OCI-M2 (cell line): ENCODE results near the gene NOXO1.
"Not testable (repeated sequence)": the region's sequence is repeated elsewhere in the genome, so short reads cannot be mapped to it uniquely, and the experiment has no call there.

Source experiments
- DNase-seq: peaks from one replicate; lab custom pipeline; 2025; ENCODE audit not compliant: unreplicated experiment; lab: John Stamatoyannopoulos, UW

Gene NOXO1

GRCh38 chr16:1963806-1964505 lies 17.3 kb downstream of the NOXO1 start:
- DNase-seq: no peak

- not testable (repeated sequence) for DNase-seq
Observed at GRCh38 chr16:1962161-1963153, 18.8 kb downstream of the NOXO1 start.

DNA sequence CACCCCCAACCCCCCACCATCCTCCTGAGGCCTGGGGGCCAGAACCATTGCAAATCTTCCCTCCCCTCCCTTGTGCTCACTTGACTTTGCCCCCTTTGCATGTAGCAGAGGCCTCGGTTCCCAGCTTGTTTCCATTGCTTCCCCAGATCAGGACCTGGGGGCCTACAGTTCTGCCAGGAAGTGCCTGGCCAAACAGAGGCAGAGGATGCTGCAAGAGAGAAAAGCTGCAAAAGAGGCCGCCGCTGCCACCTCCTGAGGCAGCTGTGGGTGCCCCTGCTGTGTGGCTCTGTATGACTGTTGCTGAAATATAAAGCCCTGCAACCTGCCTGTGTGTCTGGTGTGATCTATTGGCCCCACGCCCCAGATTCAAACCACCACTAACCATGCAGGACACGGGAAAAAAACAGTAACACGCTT lies 19.6 kb downstream of the NOXO1 start:
- no peak for DNase-seq

DNA sequence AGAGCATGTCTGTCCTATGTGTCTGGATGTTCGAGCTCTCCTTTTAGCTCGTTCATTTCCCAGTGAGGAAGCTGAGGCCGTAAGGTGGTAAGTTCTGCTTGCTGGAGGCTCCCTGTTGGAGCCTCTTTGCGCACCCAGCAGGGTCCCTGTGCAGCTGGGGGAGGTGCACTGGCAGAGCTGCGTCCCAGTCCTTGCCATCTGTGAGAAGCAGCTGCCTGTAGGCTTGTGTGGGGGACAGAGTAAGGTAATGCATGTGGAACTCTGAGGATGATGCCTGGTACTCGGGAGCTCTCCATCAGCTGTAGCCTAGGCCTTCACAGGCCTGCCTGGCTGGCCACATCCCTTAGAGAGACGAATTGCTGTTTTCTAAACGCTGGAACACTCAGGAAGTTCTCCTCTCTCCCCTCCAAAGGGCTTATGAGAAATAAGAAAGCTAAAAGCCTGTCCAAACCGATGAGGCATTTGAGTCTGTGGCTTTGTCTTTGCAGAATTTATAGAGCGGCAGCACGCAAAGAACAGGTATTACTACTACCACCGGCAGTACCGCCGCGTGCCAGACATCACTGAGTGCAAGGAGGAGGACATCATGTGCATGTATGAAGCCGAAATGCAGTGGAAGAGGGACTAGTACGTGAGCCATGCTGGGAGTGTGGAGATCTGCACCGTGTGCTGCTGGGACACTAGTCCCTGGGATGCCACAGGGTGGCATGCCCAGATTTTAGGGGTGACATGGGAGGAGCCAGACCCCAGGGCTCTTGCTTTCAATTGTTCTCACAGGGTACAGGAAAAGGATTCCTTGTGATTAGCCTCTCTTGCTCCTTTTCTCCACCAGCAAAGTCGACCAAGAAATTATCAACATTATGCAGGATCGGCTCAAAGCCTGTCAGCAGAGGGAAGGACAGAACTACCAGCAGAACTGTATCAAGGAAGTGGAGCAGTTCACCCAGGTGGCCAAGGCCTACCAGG lies 20.3 kb downstream of the NOXO1 start:
- peak; percentile 64 for DNase-seq

- peak; percentile 26 for DNase-seq
Observed at GRCh38 chr16:1959269-1960039, 21.8 kb downstream of the NOXO1 start, which contains the start of gene NDUFB10. Gene NDUFB10, plus strand, starts transcription at chr16:1959538. Its CDS starts 87 bp downstream, at chr16:1959625.

- no peak for DNase-seq
Observed at GRCh38 chr16:1958715-1959268, 22.5 kb downstream of the NOXO1 start.

- DNase-seq: not testable (repeated sequence)
Observed at GRCh38 chr16:1958143-1958491, 23.2 kb downstream of the NOXO1 start.

GRCh38 chr16:1957434-1958142 lies 23.7 kb downstream of the NOXO1 start:
- DNase-seq: not testable (repeated sequence)

DNA sequence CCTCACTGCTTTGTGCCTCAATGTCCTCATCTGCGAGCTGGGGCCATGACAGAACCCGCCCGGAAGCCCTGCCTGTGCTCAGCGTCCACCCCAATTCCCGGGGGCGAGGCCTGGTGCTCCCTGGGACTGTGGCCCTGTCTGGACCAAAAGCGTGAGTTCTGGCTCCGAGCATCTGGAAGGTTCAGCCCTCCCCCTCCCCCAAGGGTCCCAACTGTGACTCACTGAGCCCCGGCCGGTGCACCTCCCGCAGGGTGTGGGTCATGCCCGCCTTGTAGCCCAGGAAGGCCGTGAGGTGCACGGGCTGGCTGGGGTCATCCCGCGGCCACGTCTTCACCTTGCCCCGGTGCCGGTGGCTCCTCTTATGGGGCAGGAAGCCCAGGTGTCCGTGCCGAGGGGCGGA lies 27.5 kb downstream of the NOXO1 start:
- DNase-seq: no peak

GRCh38 chr16:1950559-1950958 lies 30.7 kb downstream of the NOXO1 start:
- DNase-seq: no peak

GRCh38 chr16:1950047-1950446 lies 31.2 kb downstream of the NOXO1 start:
- DNase-seq: no peak

DNA sequence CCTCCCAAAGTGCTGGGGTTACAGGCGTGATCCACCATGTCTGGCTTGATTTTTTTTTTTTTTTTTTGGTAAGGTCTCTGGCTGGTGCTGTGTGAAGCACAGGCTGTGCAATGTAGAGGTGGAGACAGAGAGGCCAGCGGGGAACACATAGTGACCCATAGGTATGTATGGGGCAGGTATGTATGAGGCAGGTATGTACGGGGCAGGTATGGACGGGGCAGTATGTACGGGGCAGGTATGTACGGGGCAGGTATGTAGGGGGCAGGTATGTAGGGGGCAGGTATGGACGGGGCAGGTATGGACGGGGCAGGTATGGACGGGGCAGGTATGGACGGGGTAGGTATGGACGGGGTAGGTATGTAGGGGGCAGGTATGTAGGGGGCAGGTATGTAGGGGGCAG lies 31.8 kb downstream of the NOXO1 start:
- DNase-seq: no peak

DNA sequence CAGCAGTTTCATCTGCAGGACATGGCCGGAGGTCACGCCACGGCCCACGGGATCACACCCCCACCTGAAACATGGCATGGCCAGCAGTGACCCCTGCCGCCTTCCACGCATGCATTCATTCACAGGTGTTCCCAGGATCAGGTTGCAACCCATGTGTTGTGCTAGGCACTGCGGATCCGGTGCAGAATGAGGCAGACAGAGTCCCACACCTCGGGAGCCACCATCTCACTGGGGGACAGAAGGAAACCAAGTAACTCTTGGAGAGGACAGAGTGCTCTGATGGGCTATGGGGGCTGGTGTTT lies 33.9 kb downstream of the NOXO1 start:
- DNase-seq: no peak

- no peak for DNase-seq
Observed at GRCh38 chr16:1946495-1947368, 34.5 kb downstream of the NOXO1 start.

DNA sequence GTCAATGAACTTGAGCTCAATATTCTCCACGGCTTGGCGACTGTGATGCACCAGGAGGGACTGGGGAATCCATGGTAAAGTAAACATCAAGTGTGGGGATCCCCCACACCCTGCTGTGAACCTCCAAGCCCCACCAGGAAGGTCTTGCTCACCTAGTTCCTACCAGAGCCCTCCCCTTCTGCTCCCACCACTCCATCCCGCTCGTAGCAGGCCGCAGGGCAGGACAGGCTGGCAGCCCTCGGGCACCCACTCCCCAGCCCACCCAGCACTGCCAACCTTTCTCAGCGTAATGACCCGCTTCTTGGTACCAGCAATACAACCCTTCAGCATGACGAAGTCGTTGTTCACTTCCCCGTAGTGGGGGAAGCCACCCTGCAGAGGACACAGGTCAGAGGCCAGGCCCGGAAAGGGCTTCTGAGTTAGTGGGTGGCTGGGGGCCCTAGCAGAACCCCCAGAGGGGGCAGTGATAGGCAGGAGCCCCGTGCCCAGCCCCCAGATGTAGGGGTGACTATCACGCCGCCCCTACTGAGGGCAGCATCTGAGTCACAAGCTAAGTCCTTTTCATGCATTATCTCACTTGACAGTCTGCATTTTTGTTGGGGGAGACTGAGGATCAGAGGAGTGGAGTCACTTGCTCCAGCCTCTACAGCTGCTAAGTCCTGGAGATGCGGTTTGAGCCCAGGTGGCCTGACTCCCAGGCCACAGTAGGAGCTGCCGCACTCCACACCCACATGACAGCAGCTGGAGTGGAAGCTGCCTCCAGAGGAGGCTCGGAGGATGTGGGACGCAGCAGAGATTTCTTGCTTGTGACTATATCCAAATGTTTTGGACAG lies 35.5 kb downstream of the NOXO1 start:
- DNase-seq: no peak

- DNase-seq: no peak
Observed at GRCh38 chr16:1944612-1945199, 36.6 kb downstream of the NOXO1 start.
